A172 (cell line): ENCODE data around the gene ERP27. TPM values are rescaled to one million over a fixed set of nuclear protein-coding genes. Genes with fewer than 3 reads are reported as not detected.

ENCODE experiments used
- DNase-seq: peaks from one replicate; pipeline ENCODE4 v3.0.0-alpha.2; 2015; ENCODE audit warnings: low spot score
- total RNA-seq: library from RNA; depleted of rRNA; stranded (reverse); fragments of >200 nt; shearing (Covaris generic); gene quantifications from 2 replicates; pipeline ENCODE4 v1.2.3, GENCODE V29; 2014

ERP27 gene
- total RNA-seq, 1 experiment from 2014 or later: not detected

GRCh38 chr12:14959916-14960496 is 21.7 kb upstream of the ERP27 start:
- DNase-seq: no peak

GRCh38 chr12:14959463-14959862 is 21.1 kb upstream of the ERP27 start:
- no peak for DNase-seq

GRCh38 chr12:14959126-14959440 is 20.7 kb upstream of the ERP27 start:
- no peak for DNase-seq

GRCh38 chr12:14958361-14959125 is 20.2 kb upstream of the ERP27 start:
- no peak for DNase-seq

- no peak for DNase-seq
Observed at GRCh38 chr12:14957551-14958168, 19.3 kb upstream of the ERP27 start.

GRCh38 chr12:14956905-14957304 is 18.6 kb upstream of the ERP27 start:
- no peak for DNase-seq

- DNase-seq: no peak
Observed at GRCh38 chr12:14956024-14956891, 17.9 kb upstream of the ERP27 start.

- DNase-seq: no peak
Observed at GRCh38 chr12:14954269-14954668, 15.9 kb upstream of the ERP27 start.

- DNase-seq: no peak
Observed at GRCh38 chr12:14953752-14954151, 15.4 kb upstream of the ERP27 start.

GRCh38 chr12:14952299-14952921 is 14.1 kb upstream of the ERP27 start:
- peak; percentile 72 for DNase-seq

- DNase-seq: no peak
Observed at GRCh38 chr12:14951851-14952250, 13.5 kb upstream of the ERP27 start.

- peak; percentile 28 for DNase-seq
Observed at GRCh38 chr12:14950982-14951746, 12.8 kb upstream of the ERP27 start.

- DNase-seq: no peak
Observed at GRCh38 chr12:14950421-14950820, 12.1 kb upstream of the ERP27 start.

GRCh38 chr12:14949631-14950030 is 11.3 kb upstream of the ERP27 start:
- DNase-seq: no peak

GRCh38 chr12:14948672-14949071 is 10.3 kb upstream of the ERP27 start:
- DNase-seq: peak; percentile 69

GRCh38 chr12:14946861-14947260 is 8.5 kb upstream of the ERP27 start:
- DNase-seq: no peak

- DNase-seq: no peak
Observed at GRCh38 chr12:14946162-14946561, 7.8 kb upstream of the ERP27 start.

GRCh38 chr12:14942196-14942931 is 4.0 kb upstream of the ERP27 start:
- DNase-seq: no peak

- DNase-seq: no peak
Observed at GRCh38 chr12:14941369-14941768, 3.0 kb upstream of the ERP27 start.

GRCh38 chr12:14937689-14938088 is 648 bp downstream of the ERP27 start:
- no peak for DNase-seq
